ENCODE results near the gene ZFP3.

Gene ZFP3

GRCh38 chr17:5035315-5035714 lies 43.0 kb upstream of the ZFP3 start, which contains the start of gene SLC52A1:
Gene SLC52A1, minus strand, starts transcription at chr17:5035426. Its CDS starts 820 bp downstream, at chr17:5034606.
- no peak within 1 kb of the TSS for H2AFZ ChIP-seq (ENCODE audit: low read depth, low read length)
- no peaks in the 10 kb centered on the region for H3K79me2 ChIP-seq (ENCODE audit: insufficient read depth, low read length)
- no peak within 1 kb of the TSS for H3K9ac ChIP-seq (ENCODE audit: low read depth, low read length)
- no peak within 1 kb of the TSS for H3K4me3 ChIP-seq (ENCODE audit: low read depth in 1 of 2, low read length in 2 of 2)
- H3K27ac ChIP-seq (ENCODE audit: low read length), result no peak within 1 kb of the TSS
- H3K4me1 ChIP-seq (ENCODE audit: insufficient read depth, low read length), result peaks cover 25% of the 10 kb centered on the region
- no peak within 1 kb of the TSS for H3K4me2 ChIP-seq (ENCODE audit: insufficient read depth, low read length)
- H4K20me1 ChIP-seq (ENCODE audit: insufficient read depth, low read length), result no peaks in the 10 kb centered on the region
- H3K27me3 ChIP-seq (ENCODE audit: insufficient read depth, low read length, poor library complexity), result no peaks in the 10 kb centered on the region
- no peaks in the 10 kb centered on the region for H3K9me3 ChIP-seq (ENCODE audit: insufficient read depth, low read length, severe bottlenecking)
- TF ChIP-seq CTCF (IDR thresholded peaks at IDR 0.05; ENCODE audit: borderline replicate concordance, extremely low read depth, low read length, poor library complexity, severe bottlenecking) (no peak), EZH2 (IDR thresholded peaks at IDR 0.05; ENCODE audit: borderline replicate concordance, low read depth, low read length, severe bottlenecking) (no peak)
- ATAC-seq (ENCODE audit: insufficient read depth, low read depth), result no peak
- no peaks in the 10 kb centered on the region for H3K36me3 ChIP-seq (ENCODE audit: insufficient read depth, low read length)
- DNase-seq, result no peak

- Histone ChIP-seq H3K9me3 (ENCODE audit: insufficient read depth, low read length, severe bottlenecking) (no peaks in the 10 kb centered on the region), H3K4me2 (ENCODE audit: insufficient read depth, low read length) (peak overlapping the region; percentile 40), H3K27ac (ENCODE audit: low read length) (peak overlapping the region; percentile 73), H2AFZ (ENCODE audit: low read depth, low read length) (peak overlapping the region; percentile 69), H3K4me3 (ENCODE audit: low read depth in 1 of 2, low read length in 2 of 2) (peak overlapping the region in 1 of 2 experiments; percentile 46; a peak in 2 of 4 replicates), H3K4me1 (ENCODE audit: insufficient read depth, low read length) (peaks cover 17% of the 10 kb centered on the region), H3K27me3 (ENCODE audit: insufficient read depth, low read length, poor library complexity) (no peaks in the 10 kb centered on the region), H3K9ac (ENCODE audit: low read depth, low read length) (peak overlapping the region; percentile 38), H4K20me1 (ENCODE audit: insufficient read depth, low read length) (no peaks in the 10 kb centered on the region), H3K79me2 (ENCODE audit: insufficient read depth, low read length) (no peaks in the 10 kb centered on the region), H3K36me3 (ENCODE audit: insufficient read depth, low read length) (no peaks in the 10 kb centered on the region)
- DNase-seq (peak; percentile 62), ATAC-seq (ENCODE audit: insufficient read depth, low read depth) (peak; percentile 93)
- no peak for TF ChIP-seq CTCF (IDR thresholded peaks at IDR 0.05; ENCODE audit: borderline replicate concordance, extremely low read depth, low read length, poor library complexity, severe bottlenecking)
- TF ChIP-seq EZH2 (IDR thresholded peaks at IDR 0.05; ENCODE audit: borderline replicate concordance, low read depth, low read length, severe bottlenecking), result no peak
Measured at GRCh38 chr17:5042157-5043022, 35.9 kb upstream of the ZFP3 start.

- Histone ChIP-seq H3K27me3 (ENCODE audit: insufficient read depth, low read length, poor library complexity) (no peaks in the 10 kb centered on the region), H3K79me2 (ENCODE audit: insufficient read depth, low read length) (no peaks in the 10 kb centered on the region), H3K4me2 (ENCODE audit: insufficient read depth, low read length) (no peak overlapping the region), H3K9ac (ENCODE audit: low read depth, low read length) (no peak overlapping the region), H3K4me1 (ENCODE audit: insufficient read depth, low read length) (peaks cover 20% of the 10 kb centered on the region), H3K27ac (ENCODE audit: low read length) (no peak overlapping the region), H2AFZ (ENCODE audit: low read depth, low read length) (no peak overlapping the region), H3K36me3 (ENCODE audit: insufficient read depth, low read length) (no peaks in the 10 kb centered on the region), H4K20me1 (ENCODE audit: insufficient read depth, low read length) (no peaks in the 10 kb centered on the region), H3K4me3 (ENCODE audit: low read depth in 1 of 2, low read length in 2 of 2) (no peak overlapping the region), H3K9me3 (ENCODE audit: insufficient read depth, low read length, severe bottlenecking) (no peaks in the 10 kb centered on the region)
- no peak for ATAC-seq (ENCODE audit: insufficient read depth, low read depth)
- no peak for DNase-seq
- no peak for TF ChIP-seq CTCF (IDR thresholded peaks at IDR 0.05; ENCODE audit: borderline replicate concordance, extremely low read depth, low read length, poor library complexity, severe bottlenecking)
- TF ChIP-seq EZH2 (IDR thresholded peaks at IDR 0.05; ENCODE audit: borderline replicate concordance, low read depth, low read length, severe bottlenecking), result no peak
Measured at GRCh38 chr17:5043524-5043923, 34.7 kb upstream of the ZFP3 start.

Data from DND-41 (cell line).